Activated B cell treated with CpG ODN at 0.5 μM for 24 hours (primary cell): ENCODE measurements around the gene GABPB1. TPM values are rescaled to one million over a fixed set of nuclear protein-coding genes. Genes with fewer than 3 reads are reported as not detected.

Experiments used
- ATAC-seq: fragments of 200-7000 bp; cut with Tn5 transposase; one replicate; pipeline ENCODE4 v1.10.0; 2021; ENCODE audit warnings: low read depth, mild to moderate bottlenecking, moderate library complexity
- CTCF ChIA-PET: fragments of 350-600 bp; sonication (Branson Sonifier 250); formaldehyde crosslinking; loops from one replicate; lab custom pipeline; 2021; ENCODE audit warnings: antibody characterized with exemption; lab: Charles Lee
- POLR2A ChIA-PET: fragments of 350-600 bp; sonication (Branson Sonifier 250); formaldehyde crosslinking; loops from one replicate; lab custom pipeline; 2021; ENCODE audit warnings: antibody characterized with exemption; lab: Charles Lee
- DNase-seq: peaks from one replicate; pipeline ENCODE4 v3.0.0; 2022
- H3K27ac Mint-ChIP-seq: one replicate; pipeline ENCODE4 v1.8.0; 2020; ENCODE audit warnings: mixed read lengths
- H3K27me3 Mint-ChIP-seq: one replicate; pipeline ENCODE4 v1.8.0; 2021; ENCODE audit warnings: mixed read lengths
- H3K36me3 Mint-ChIP-seq: one replicate; pipeline ENCODE4 v1.8.0; 2021; ENCODE audit warnings: low read depth, mixed read lengths
- H3K4me1 Mint-ChIP-seq: one replicate; pipeline ENCODE4 v1.8.0; 2021; ENCODE audit warnings: mixed read lengths
- H3K4me3 Mint-ChIP-seq: one replicate; pipeline ENCODE4 v1.8.0; 2020; ENCODE audit warnings: mild to moderate bottlenecking, mixed read lengths
- H3K9me3 Mint-ChIP-seq: one replicate; pipeline ENCODE4 v1.8.0; 2020; ENCODE audit warnings: mixed read lengths
- CTCF ChIP-seq: fragments of 200-600 bp; IDR thresholded peaks from one replicate; pipeline ENCODE4 v1.8.0; 2022; ENCODE audit warnings: antibody characterized with exemption, mild to moderate bottlenecking
- intact Hi-C: fragments of 100-400 bp; cut with micrococcal nuclease; formaldehyde crosslinking; loops from one replicate; pipeline ENCODE4 v1.15.1; 2024
- total RNA-seq: library from RNA; stranded (reverse); gene quantifications from 2 replicates; pipeline ENCODE4 v1.2.3, GENCODE V29; 2022

Gene GABPB1
- total RNA-seq, 1 donor from 2014 or later = 32.7 TPM

GRCh38 chr15:50244153-50244552 is 110.8 kb downstream of the GABPB1 start:
- TF ChIP-seq CTCF = no peak
- intact Hi-C loops = no loop called here
- no peaks in the 10 kb centered on the region for H3K9me3 Mint-ChIP-seq
- ATAC-seq (no peak), DNase-seq (no peak)
- no peaks in the 10 kb centered on the region for H3K27me3 Mint-ChIP-seq
- ChIA-PET POLR2A (no interaction called here), CTCF (no interaction called here)
- peaks cover 9% of the 10 kb centered on the region for H3K4me1 Mint-ChIP-seq
- H3K4me3 Mint-ChIP-seq = no peak overlapping the region
- H3K36me3 Mint-ChIP-seq = no peaks in the 10 kb centered on the region
- H3K27ac Mint-ChIP-seq = no peak overlapping the region

GRCh38 chr15:50241684-50242450 is 113.1 kb downstream of the GABPB1 start:
- ATAC-seq (no peak), DNase-seq (no peak)
- Mint-ChIP-seq H3K27me3 (no peaks in the 10 kb centered on the region), H3K27ac (no peak overlapping the region), H3K4me3 (no peak overlapping the region), H3K4me1 (no peaks in the 10 kb centered on the region), H3K9me3 (no peaks in the 10 kb centered on the region), H3K36me3 (no peaks in the 10 kb centered on the region)
- TF ChIP-seq CTCF = no peak
- CTCF ChIA-PET = no interaction called here
- intact Hi-C loops = no loop called here
- POLR2A ChIA-PET = no interaction called here

GRCh38 chr15:50238255-50238654 is 116.7 kb downstream of the GABPB1 start:
- POLR2A ChIA-PET = no interaction called here
- Mint-ChIP-seq H3K4me1 (no peaks in the 10 kb centered on the region), H3K27ac (no peak overlapping the region), H3K27me3 (no peaks in the 10 kb centered on the region), H3K4me3 (no peak overlapping the region), H3K9me3 (no peaks in the 10 kb centered on the region), H3K36me3 (no peaks in the 10 kb centered on the region)
- intact Hi-C loops = no loop called here
- no peak for DNase-seq
- no peak for TF ChIP-seq CTCF
- CTCF ChIA-PET = no interaction called here
- ATAC-seq = no peak

- ATAC-seq = no peak
- CTCF ChIA-PET = no interaction called here
- no peak overlapping the region for H3K27ac Mint-ChIP-seq
- H3K27me3 Mint-ChIP-seq = no peaks in the 10 kb centered on the region
- H3K4me1 Mint-ChIP-seq = no peaks in the 10 kb centered on the region
- no peak for TF ChIP-seq CTCF
- POLR2A ChIA-PET = no interaction called here
- DNase-seq = no peak
- intact Hi-C loops = no loop called here
- H3K4me3 Mint-ChIP-seq = no peak overlapping the region
- no peaks in the 10 kb centered on the region for H3K9me3 Mint-ChIP-seq
- no peaks in the 10 kb centered on the region for H3K36me3 Mint-ChIP-seq
Measured at GRCh38 chr15:50236433-50236832, 118.6 kb downstream of the GABPB1 start.

GRCh38 chr15:50235794-50236193 is 119.2 kb downstream of the GABPB1 start:
- ChIA-PET POLR2A (no interaction called here), CTCF (no interaction called here)
- no peak overlapping the region for H3K4me3 Mint-ChIP-seq
- TF ChIP-seq CTCF = no peak
- no peak for ATAC-seq
- no peaks in the 10 kb centered on the region for H3K36me3 Mint-ChIP-seq
- H3K27me3 Mint-ChIP-seq = no peaks in the 10 kb centered on the region
- H3K4me1 Mint-ChIP-seq = no peaks in the 10 kb centered on the region
- H3K27ac Mint-ChIP-seq = no peak overlapping the region
- DNase-seq = no peak
- intact Hi-C loops = no loop called here
- no peaks in the 10 kb centered on the region for H3K9me3 Mint-ChIP-seq
